ENCODE results near the gene DIRAS1.
"Not testable (repeated sequence)": the region's sequence is repeated elsewhere in the genome, so short reads cannot be mapped to it uniquely, and the experiment has no call there.

The DIRAS1 gene

GRCh38 chr19:2711875-2712205, 9.3 kb downstream of the DIRAS1 start:
- DNase-seq (ENCODE audit: low read depth in 2 of 2) = no peak

DNA sequence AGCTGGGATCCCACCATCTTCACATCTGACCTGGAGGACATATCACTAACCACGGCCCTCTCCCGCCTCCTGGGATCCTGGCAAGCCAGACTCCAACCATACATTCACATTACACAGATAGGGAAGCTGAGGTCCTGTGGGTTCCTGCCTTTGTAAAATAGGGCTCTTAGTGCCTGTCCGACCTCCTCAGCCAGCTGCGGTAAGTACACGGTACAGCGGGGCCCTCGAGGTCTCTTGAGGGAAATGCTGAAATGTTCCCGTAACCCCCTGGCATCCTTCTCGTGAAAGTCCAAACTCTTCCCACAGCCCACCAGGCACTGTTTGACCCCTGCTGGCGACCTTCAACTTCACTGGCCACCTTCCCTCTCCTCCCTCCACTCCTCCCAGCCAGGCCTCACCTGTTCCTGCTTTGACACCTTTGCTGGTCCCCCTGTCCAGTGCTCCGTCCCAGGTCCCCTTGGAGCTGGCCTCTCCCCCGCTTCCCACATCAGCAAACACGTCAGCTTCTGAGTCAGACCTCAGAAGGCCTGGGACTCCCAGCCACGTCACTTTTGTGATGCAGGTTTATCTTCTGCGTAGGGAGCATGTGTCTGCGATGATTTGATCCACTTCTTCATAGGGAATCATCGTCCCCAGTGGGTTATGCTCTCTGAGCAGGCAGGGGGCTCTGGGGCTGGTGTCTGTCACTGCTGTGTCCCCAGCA, 9.8 kb downstream of the DIRAS1 start:
- no peak for DNase-seq (ENCODE audit: low read depth in 2 of 2)

GRCh38 chr19:2706251-2706650, 14.9 kb downstream of the DIRAS1 start:
- DNase-seq (ENCODE audit: low read depth in 2 of 2) = no peak

- DNase-seq (ENCODE audit: low read depth in 2 of 2) = no peak
Observed at GRCh38 chr19:2703691-2704216, 17.4 kb downstream of the DIRAS1 start.

DNA sequence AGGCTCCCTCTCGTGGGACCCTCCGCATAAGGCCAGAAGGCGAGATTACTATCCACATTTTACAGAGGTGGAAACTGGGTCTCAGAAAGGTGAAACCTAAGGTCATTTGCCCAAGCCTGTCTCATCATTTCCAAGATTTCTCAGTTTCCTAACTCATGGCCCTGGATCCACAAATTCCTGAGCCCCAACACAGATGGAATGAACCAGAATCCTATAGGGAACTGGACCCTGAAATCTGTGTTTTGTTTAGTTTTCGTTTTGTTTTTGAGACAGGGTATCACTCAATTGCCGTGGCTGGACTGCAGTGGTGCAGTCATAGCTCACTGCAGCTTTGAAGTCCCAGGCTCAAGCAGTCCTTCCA, 18.1 kb downstream of the DIRAS1 start:
- no peak for DNase-seq (ENCODE audit: low read depth in 2 of 2)

- peak; percentile 95 to 99 for DNase-seq (ENCODE audit: low read depth in 2 of 2)
Observed at GRCh38 chr19:2702170-2703076, 18.7 kb downstream of the DIRAS1 start, which contains the start of gene GNG7. Gene GNG7 (minus strand): TSS chr19:2702694. CDS start chr19:2520688, 182,006 bp downstream.

DNA sequence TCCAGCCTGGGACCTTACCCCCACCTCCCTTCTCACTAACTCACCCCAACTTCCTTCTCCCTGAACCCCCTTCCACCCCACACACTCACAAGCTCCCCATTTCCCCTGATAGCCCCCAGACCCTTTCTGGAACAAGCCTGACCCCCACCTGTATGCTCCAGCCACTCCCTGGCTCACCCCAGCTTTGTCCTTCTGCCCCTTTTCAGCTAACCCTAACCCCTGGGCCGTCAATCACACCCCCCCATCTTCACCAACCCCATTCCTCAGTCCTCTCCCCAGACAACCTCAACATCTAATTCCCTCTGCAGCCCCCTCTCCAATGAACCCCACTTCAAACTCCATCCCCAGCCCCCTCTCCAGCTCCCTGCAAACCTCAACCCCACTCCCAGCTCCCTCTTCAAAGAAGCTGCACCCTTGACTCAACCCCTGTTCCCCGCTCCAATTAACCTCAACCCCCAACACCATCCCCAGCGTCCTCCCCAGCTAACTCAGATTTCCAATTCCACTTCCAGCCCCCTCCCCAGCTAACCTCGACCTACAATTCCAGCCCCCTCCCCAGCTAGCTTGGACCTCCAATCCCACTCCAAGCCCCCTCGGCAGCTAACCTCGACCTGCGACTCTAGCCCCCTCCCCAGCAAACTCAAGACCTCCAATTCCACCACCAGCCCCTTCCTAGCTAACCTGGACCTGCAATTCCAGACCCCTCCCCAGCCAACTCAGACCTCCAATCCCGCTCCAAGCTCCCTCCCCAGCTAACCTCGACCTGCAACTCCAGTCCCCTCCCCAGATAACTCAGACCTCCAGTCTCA, 19.6 kb downstream of the DIRAS1 start:
- no peak for DNase-seq (ENCODE audit: low read depth in 2 of 2)

- DNase-seq (ENCODE audit: low read depth in 2 of 2) = no peak
Observed at GRCh38 chr19:2700660-2701360, 20.4 kb downstream of the DIRAS1 start.

GRCh38 chr19:2699413-2700140, 21.6 kb downstream of the DIRAS1 start:
- no peak for DNase-seq (ENCODE audit: low read depth in 2 of 2)

- no peak for DNase-seq (ENCODE audit: low read depth in 2 of 2)
Observed at GRCh38 chr19:2694196-2694595, 27.0 kb downstream of the DIRAS1 start.

- no peak for DNase-seq (ENCODE audit: low read depth in 2 of 2)
Observed at GRCh38 chr19:2693492-2694160, 27.5 kb downstream of the DIRAS1 start.

GRCh38 chr19:2691951-2692350, 29.2 kb downstream of the DIRAS1 start:
- no peak for DNase-seq (ENCODE audit: low read depth in 2 of 2)

DNA sequence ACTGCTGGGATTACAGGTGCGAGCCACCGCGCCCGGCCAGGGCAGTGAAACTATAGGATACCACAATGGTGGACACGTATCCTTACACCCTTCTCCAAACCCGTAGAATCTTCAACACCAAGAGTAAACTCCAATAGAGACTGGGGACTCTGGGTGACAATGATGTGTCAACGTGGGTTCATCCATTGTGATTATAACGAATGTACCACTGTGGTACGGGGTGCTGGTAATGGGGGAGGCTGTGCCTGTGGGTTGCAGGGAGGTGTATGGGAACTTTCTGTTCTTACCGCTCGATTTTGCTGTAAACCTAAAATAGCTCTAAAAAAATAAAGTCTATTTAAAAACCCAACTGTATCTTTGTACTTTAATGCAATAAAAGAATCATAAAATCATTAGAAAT, 30.3 kb downstream of the DIRAS1 start:
- no peak for DNase-seq (ENCODE audit: low read depth in 2 of 2)

DNA sequence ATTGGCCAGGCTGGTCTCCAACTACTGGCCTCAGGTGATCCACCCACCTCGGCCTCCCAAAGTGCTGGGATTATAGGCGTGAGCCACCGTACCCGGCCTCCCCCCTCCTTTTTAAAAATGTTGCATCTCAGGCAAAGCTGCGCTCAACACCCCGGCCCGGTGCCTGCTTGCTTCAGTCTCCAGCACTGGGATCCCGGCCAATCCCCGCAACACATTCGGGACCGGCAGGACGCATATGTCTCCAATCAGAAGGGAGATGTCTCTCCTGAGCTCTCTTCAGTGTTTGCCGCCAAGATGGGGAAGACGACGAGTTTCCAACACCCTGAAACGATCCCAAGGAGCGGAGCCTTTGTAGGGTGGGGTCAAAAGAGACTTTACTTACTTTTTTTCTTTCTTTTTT, 34.8 kb downstream of the DIRAS1 start:
- no peak for DNase-seq (ENCODE audit: low read depth in 2 of 2)

DNA sequence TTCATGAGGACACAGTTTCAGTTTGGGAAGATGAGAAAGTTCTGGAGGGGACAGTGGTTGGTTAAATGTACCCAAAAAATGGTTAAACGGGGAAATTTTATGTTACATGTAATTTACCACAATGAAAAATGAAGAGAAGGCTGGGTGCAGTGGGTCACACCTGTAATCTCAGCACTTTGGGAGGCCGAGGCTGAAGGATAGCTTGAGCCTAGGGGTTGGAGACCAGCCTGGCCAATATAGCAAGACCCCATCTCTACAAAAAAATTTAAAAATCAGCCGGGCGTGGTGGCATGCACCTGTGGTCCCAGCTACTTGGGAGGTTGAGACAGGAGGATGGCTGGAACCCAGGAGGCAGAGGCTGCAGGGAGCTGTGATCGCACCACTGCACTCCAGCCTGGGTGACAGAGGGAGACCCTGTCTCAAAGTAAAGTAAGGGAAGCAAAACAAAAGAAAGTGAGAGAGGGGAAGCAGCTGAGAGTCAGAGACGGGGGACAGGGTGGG, 35.9 kb downstream of the DIRAS1 start:
- no peak for DNase-seq (ENCODE audit: low read depth in 2 of 2)

- no peak for DNase-seq (ENCODE audit: low read depth in 2 of 2)
Observed at GRCh38 chr19:2683430-2684003, 37.7 kb downstream of the DIRAS1 start.

GRCh38 chr19:2680808-2681207, 40.4 kb downstream of the DIRAS1 start:
- DNase-seq (ENCODE audit: low read depth in 2 of 2) = no peak

- no peak for DNase-seq (ENCODE audit: low read depth in 2 of 2)
Observed at GRCh38 chr19:2679439-2679838, 41.7 kb downstream of the DIRAS1 start.

- DNase-seq (ENCODE audit: low read depth in 2 of 2) = not testable (repeated sequence)
Observed at GRCh38 chr19:2678948-2679347, 42.2 kb downstream of the DIRAS1 start.
